GM12873 (cell line): ENCODE data around the gene WNT10A.

Experiments
- CTCF ChIP-seq: IDR thresholded peaks from 2 replicates; pipeline ENCODE4 v1.5.1; 2012; ENCODE audit warnings: low read depth, mild to moderate bottlenecking, moderate library complexity, low read length, control low read depth; ENCODE audit not compliant: insufficient read depth; ENCODE audit errors: missing control alignments

The WNT10A gene

DNA sequence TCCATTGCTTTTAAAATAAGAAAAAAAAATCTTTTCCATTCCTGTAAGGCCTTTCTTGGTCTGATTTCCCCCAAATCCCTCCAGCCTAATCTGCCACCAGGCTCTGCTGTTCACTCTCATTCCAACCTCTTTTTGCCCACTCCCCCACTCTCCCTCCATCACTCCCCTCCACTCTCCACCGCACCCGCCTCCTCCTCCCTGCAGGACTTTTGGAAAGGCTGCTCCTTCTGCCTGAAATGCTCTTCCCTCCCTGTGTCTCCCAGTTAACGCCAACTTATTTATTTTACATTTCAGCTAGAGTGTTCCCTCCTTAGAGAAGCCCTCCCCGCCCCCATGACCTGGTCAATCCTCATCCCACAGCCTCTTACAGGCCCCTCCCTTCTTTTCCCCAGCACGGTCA lies 25.8 kb upstream of the WNT10A start:
- TF ChIP-seq CTCF, result no peak

DNA sequence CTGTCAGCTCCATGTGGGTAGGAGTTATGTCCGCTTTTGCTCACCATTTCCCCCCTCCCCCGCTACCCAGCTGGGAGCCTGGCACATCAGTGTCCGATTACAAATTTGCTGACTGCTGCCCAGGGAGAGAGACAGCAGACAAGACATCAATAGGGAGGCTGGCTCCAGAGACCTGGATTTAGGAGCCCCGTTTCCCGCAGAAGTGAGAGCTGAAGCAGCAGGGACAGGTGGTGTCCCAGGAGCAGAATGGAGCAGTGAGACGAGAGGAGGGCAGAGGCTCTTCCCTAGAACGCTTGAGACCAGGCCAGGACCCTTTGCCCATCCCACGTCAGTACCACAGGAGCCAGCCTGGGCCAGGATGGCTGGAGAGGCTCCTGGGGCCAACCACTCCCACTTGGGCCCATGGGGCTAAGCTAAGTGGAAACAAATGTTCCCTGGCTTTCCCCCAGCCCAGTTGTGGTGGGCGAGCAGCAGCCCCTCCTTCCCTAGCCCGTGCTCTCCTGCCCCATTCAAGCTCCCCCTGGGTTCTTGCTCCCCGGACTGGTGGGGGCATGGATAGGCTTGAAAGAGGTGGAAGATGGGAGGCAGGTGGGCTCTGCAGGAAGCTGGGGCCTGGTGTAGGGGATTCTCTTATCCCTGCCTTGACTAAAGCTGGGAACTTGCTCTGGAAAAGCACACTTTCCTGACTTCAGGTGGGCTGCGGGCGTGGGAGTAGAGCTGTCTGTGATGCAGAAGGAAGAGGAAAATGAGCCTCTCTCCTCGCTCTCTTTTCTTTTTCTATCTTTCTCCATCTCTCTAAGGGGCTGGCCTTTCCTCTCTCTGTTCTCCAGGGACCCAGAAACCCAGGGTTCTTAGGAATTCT lies 25.1 kb upstream of the WNT10A start:
- no peak for TF ChIP-seq CTCF

DNA sequence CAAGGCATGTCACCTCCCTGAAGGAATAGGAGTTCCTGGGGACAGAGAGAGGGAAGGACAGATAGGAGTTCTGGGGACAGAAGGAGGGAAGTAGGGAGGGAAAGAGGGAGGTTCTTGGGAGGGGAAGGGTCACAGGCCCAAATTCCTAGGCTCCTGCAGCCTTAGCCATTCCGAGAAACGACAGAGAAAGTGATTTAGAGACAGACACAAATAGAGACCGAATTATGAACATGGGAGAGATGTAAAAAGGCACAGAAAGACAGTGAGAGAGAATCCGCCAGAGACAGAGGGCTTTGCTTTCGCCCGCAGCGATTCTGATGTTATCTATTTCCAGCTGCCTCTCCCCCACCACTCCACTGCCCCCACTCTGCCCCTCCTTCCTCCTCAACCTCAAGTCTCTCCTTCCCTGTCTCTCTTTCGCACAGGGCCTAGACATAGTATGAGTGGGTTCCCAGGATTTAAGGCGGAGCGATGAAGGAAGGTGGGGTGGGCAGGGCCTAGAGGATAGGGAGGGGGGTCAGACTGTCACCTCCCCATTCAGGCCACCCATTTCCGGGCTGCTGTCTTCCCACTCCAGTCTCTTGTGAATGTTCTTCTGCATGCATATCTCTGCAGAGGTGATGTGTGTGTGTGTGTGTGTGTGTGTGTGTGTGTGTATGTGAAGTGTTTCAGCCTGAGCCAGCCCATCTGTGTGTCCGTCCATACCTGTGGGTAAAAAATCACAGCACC lies 24.3 kb upstream of the WNT10A start:
- no peak for TF ChIP-seq CTCF

- no peak for TF ChIP-seq CTCF
Measured at GRCh38 chr2:218856896-218857243, 23.8 kb upstream of the WNT10A start.

- no peak for TF ChIP-seq CTCF
Measured at GRCh38 chr2:218857371-218858137, 23.1 kb upstream of the WNT10A start.

DNA sequence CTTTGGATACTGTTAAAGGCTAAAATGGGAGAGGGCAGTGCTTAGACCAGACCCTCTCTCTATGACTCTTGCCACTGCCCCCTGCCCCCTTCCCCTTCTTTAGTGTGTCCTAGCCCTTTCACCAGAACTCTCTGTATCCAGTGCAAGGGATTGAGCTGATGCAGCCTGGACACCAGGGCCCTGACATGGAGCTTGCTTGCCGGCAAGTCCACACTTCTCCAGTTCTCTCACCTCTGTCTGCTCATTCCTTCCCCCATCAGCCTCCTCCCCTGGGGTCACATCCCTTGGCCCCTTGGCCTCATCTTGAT lies 22.6 kb upstream of the WNT10A start:
- TF ChIP-seq CTCF, result no peak
